Mesothelial cell of epicardium (in vitro differentiated cells): ENCODE results near the gene MKRN3. TPM values are rescaled to one million over a fixed set of nuclear protein-coding genes. Genes with fewer than 3 reads are reported as not detected.

ENCODE experiments used
- DNase-seq, 2 experiments: peaks; one replicate each; pipeline ENCODE4 v3.0.0; 2021; ENCODE audit warnings: low spot score in 2 of 2; ENCODE audit not compliant: unreplicated experiment in 2 of 2
- H3K27ac Mint-ChIP-seq: 2 replicates; pipeline ENCODE4 v1.8.0; 2021; ENCODE audit warnings: mixed read lengths
- H3K27me3 Mint-ChIP-seq: 2 replicates; pipeline ENCODE4 v1.8.0; 2021; ENCODE audit warnings: low read depth, mixed read lengths
- H3K36me3 Mint-ChIP-seq: 2 replicates; pipeline ENCODE4 v1.8.0; 2021; ENCODE audit warnings: mixed read lengths
- H3K4me1 Mint-ChIP-seq: 2 replicates; pipeline ENCODE4 v1.8.0; 2021; ENCODE audit warnings: mixed read lengths
- H3K4me3 Mint-ChIP-seq: 2 replicates; pipeline ENCODE4 v1.8.0; 2021; ENCODE audit warnings: mild to moderate bottlenecking, moderate library complexity, mixed read lengths
- H3K9me3 Mint-ChIP-seq: 2 replicates; pipeline ENCODE4 v1.8.0; 2021; ENCODE audit warnings: mixed read lengths
- total RNA-seq: library from RNA; stranded (reverse); gene quantifications from 3 replicates; pipeline ENCODE4 v1.2.1, GENCODE V29; 2021
- TF ChIP-seq, protein P1 (sequence below): fragments of 200-600 bp; sonication (generic); IDR thresholded peaks from one replicate; pipeline ENCODE4 v1.5.0; 2021; ENCODE audit warnings: antibody characterized with exemption; ENCODE audit not compliant: unreplicated experiment

Gene MKRN3
- total RNA-seq, 1 donor from 2014 or later, result 0.22 TPM

DNA sequence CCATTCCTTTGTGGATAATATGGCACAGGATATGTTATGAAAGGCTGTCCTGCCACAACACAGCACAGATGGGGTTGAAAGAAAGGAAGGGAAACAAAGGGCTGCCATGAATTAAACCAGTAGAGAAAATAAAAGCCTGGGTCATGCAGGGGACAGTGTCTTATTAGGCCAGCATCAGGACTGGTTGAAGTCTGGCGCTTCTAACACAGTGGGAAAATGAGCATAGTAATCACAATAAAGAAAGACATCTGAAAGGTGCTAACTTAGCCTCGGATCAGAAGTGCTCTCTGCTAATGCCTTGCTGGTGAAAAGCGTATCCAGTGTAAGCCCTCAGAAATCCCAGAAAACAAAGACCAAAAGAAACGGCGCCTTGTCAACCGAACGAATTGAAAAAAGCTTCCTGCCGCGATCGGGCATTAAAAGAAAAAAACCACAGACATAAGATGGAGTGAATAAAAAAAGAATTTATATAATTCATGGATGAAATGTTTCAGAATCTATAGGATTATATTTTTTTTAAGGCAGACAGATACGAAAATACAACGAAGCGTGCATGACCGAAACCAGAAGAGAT, 566 bp upstream of the MKRN3 start:
- H3K27me3 Mint-ChIP-seq, result no peaks in the 10 kb centered on the region
- no peak for DNase-seq
- H3K36me3 Mint-ChIP-seq, result no peaks in the 10 kb centered on the region
- H3K9me3 Mint-ChIP-seq, result peaks cover 18% of the 10 kb centered on the region
- peak overlapping the region; percentile 53 for H3K27ac Mint-ChIP-seq
- TF ChIP-seq, protein P1, sequence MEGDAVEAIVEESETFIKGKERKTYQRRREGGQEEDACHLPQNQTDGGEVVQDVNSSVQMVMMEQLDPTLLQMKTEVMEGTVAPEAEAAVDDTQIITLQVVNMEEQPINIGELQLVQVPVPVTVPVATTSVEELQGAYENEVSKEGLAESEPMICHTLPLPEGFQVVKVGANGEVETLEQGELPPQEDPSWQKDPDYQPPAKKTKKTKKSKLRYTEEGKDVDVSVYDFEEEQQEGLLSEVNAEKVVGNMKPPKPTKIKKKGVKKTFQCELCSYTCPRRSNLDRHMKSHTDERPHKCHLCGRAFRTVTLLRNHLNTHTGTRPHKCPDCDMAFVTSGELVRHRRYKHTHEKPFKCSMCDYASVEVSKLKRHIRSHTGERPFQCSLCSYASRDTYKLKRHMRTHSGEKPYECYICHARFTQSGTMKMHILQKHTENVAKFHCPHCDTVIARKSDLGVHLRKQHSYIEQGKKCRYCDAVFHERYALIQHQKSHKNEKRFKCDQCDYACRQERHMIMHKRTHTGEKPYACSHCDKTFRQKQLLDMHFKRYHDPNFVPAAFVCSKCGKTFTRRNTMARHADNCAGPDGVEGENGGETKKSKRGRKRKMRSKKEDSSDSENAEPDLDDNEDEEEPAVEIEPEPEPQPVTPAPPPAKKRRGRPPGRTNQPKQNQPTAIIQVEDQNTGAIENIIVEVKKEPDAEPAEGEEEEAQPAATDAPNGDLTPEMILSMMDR, result no peak
- peak overlapping the region; percentile 30 for H3K4me3 Mint-ChIP-seq
- no peaks in the 10 kb centered on the region for H3K4me1 Mint-ChIP-seq

DNA sequence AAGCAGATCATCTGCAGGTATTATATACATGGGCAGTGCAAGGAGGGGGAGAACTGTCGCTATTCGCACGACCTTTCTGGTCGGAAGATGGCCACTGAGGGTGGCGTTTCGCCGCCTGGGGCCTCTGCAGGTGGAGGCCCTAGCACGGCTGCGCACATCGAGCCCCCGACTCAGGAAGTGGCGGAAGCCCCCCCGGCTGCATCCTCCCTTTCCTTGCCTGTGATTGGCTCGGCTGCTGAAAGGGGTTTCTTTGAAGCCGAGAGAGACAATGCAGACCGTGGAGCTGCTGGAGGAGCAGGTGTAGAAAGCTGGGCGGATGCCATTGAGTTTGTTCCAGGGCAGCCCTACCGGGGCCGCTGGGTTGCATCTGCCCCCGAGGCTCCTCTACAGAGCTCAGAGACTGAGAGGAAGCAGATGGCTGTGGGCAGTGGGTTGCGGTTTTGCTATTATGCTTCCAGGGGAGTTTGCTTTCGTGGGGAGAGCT, 639 bp downstream of the MKRN3 start:
- Mint-ChIP-seq H3K4me1 (no peaks in the 10 kb centered on the region), H3K27me3 (no peaks in the 10 kb centered on the region), H3K27ac (no peak overlapping the region), H3K36me3 (no peaks in the 10 kb centered on the region), H3K9me3 (peaks cover 13% of the 10 kb centered on the region), H3K4me3 (no peak overlapping the region)
- TF ChIP-seq, protein P1, result no peak
- no peak for DNase-seq

DNA sequence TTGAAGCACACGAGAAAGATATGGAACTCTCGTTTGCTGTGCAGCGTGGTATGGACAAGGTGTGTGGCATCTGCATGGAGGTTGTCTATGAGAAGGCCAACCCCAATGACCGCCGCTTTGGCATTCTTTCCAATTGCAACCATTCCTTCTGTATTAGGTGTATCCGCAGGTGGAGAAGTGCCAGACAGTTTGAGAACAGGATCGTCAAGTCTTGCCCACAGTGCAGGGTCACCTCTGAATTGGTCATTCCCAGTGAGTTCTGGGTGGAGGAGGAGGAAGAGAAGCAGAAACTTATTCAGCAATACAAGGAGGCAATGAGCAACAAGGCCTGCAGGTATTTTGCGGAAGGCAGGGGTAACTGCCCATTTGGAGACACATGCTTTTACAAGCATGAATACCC, 1.2 kb downstream of the MKRN3 start:
- Mint-ChIP-seq H3K4me3 (no peak overlapping the region), H3K27ac (no peak overlapping the region), H3K4me1 (no peaks in the 10 kb centered on the region), H3K36me3 (no peaks in the 10 kb centered on the region), H3K27me3 (no peaks in the 10 kb centered on the region), H3K9me3 (peaks cover 13% of the 10 kb centered on the region)
- DNase-seq, result no peak
- TF ChIP-seq, protein P1, result no peak

DNA sequence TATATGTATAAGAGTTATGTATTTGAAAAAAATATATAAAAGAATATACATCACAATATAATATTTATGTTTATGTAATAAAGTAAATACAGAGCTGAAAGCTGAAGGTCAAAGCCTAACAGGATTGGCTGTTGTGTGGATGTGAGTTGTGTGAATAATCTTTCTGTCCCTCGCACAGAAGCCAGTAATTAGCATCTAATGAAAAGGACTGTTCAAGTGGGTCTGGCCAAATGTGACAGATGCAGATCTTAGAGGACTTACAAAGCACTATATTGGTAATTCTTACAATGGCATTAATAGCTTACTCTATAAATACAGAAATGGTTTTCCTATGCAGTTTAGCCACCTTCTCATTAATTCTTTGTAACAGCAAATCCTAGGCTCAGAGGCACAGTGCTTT, 2.4 kb downstream of the MKRN3 start:
- Mint-ChIP-seq H3K4me3 (no peak overlapping the region), H3K36me3 (no peaks in the 10 kb centered on the region), H3K4me1 (no peaks in the 10 kb centered on the region), H3K27ac (no peak overlapping the region), H3K27me3 (no peaks in the 10 kb centered on the region), H3K9me3 (peaks cover 13% of the 10 kb centered on the region)
- no peak for DNase-seq
- TF ChIP-seq, protein P1, result no peak

DNA sequence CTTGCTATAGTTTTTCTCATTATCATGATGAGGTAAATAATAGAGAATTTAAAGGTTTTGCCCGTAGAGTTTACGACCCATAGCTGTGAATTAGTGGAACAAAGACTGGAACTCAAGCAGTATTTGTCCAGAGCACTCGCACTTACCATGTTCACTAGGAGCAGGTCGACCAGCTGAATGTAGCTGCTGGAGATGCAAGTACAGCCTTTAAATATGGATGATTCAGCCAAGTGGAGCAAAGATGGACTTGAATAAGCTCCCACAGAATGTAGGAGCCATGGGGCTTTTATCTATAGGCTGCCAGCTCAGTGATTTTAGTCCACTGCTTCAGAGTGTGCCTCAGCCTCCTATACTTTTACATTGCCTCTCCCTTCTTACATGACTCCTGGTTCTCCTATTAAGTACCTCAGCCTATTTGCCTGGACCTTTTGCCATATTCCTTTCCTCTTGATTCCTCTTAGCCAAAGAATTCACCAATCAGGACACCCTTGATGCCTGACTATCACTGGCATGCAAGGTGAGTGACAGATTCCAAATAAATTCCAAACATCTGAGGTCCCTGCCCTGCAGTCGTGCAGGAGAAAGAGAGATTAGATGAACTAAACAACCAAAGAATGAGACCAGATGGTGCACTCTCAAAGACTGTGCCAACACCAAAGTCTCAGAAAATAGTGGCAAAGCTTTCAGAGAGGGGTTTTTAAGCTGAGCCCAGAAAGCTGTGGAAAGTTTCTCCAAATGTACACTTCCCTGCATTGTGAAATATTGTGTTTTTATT, 3.9 kb downstream of the MKRN3 start:
- H3K4me1 Mint-ChIP-seq, result no peaks in the 10 kb centered on the region
- TF ChIP-seq, protein P1, result no peak
- no peak overlapping the region for H3K27ac Mint-ChIP-seq
- peaks cover 10% of the 10 kb centered on the region for H3K9me3 Mint-ChIP-seq
- no peaks in the 10 kb centered on the region for H3K27me3 Mint-ChIP-seq
- H3K36me3 Mint-ChIP-seq, result no peaks in the 10 kb centered on the region
- no peak for DNase-seq
- H3K4me3 Mint-ChIP-seq, result no peak overlapping the region
